ENCODE measurements around the gene RFT1.
A peak's percentile ranks its signal among the peaks of the same experiment; 100 is the strongest.

DNA sequence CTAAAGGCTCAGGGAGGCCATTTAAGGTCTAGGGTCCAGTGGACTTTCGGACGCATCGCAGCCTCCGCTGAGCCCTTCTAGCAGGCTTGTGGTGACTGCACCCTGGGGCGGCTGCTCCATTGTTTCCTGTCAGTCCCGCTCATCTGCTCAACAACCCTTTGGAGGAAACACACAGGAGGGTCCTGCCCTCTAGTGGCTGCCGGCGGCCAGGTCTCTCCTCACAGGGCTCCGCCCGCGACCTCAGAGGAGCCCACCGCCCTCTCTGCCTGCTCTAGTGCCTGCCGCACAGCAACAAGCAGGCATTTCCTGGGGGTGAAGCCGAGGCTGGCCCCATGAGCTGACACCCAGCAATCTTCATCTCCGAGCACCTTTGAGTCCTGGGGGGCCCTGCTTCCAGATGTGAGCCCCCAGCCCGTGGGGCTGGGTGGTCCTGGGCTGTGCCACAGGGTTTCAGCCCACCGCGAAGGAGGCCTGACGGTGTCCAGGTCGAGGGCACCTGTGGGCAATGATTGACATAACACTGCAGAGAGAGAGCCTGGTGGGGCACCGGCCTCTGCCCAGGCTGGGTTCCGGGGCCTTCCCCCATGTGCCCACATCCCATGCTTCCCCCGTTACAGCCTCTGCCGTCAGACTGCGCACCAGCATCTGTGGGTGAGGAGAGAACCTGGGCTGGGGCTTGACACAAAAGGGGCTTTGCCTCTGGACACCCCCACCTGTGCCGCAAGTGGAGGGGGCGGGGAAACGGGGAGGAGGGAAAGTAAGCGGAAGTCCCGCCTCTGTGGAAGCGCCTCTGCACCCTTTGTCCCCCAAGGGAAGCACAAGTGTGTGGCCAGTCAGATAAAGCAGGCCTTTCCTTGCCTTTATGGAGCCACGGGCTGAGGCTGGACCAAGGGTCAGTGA, 57.3 kb downstream of the RFT1 start:
- TF ChIP-seq, protein P1, sequence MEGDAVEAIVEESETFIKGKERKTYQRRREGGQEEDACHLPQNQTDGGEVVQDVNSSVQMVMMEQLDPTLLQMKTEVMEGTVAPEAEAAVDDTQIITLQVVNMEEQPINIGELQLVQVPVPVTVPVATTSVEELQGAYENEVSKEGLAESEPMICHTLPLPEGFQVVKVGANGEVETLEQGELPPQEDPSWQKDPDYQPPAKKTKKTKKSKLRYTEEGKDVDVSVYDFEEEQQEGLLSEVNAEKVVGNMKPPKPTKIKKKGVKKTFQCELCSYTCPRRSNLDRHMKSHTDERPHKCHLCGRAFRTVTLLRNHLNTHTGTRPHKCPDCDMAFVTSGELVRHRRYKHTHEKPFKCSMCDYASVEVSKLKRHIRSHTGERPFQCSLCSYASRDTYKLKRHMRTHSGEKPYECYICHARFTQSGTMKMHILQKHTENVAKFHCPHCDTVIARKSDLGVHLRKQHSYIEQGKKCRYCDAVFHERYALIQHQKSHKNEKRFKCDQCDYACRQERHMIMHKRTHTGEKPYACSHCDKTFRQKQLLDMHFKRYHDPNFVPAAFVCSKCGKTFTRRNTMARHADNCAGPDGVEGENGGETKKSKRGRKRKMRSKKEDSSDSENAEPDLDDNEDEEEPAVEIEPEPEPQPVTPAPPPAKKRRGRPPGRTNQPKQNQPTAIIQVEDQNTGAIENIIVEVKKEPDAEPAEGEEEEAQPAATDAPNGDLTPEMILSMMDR (IDR thresholded peaks at IDR 0.05; ENCODE audit: insufficient read depth, low read depth, low read length), result peak; percentile 80
- no peak for TF ChIP-seq EZH2 (IDR thresholded peaks at IDR 0.05; ENCODE audit: insufficient read depth, low read length)
